ACC112 (cell line): ENCODE measurements around the gene IL15.
"Not testable (repeated sequence)": the region's sequence is repeated elsewhere in the genome, so short reads cannot be mapped to it uniquely, and the experiment has no call there.

ENCODE experiments used
- H2AFZ ChIP-seq: fragments of 200-600 bp; sonication (generic); one replicate; pipeline ENCODE4 v1.6.0; 2017; ENCODE audit warnings: antibody characterized with exemption, low read length; ENCODE audit not compliant: unreplicated experiment
- H3K27ac ChIP-seq: fragments of 200-600 bp; sonication (generic); 2 replicates; pipeline ENCODE4 v1.5.1; 2014; ENCODE audit warnings: low read depth, mild to moderate bottlenecking, antibody characterized with exemption, low read length, moderate library complexity
- H3K27me3 ChIP-seq: fragments of 200-600 bp; sonication (generic); 2 replicates; pipeline ENCODE4 v1.6.1; 2014; ENCODE audit warnings: mild to moderate bottlenecking, antibody characterized with exemption, low read length, moderate library complexity, mixed read lengths; ENCODE audit not compliant: insufficient read depth
- H3K36me3 ChIP-seq: fragments of 200-600 bp; sonication (generic); 2 replicates; pipeline ENCODE4 v1.6.1; 2016; ENCODE audit warnings: mild to moderate bottlenecking, antibody characterized with exemption, low read length, moderate library complexity, mixed read lengths; ENCODE audit not compliant: insufficient read depth
- H3K4me1 ChIP-seq: fragments of 200-600 bp; sonication (generic); one replicate; pipeline ENCODE4 v1.6.1; 2016; ENCODE audit warnings: low read length, mixed read lengths; ENCODE audit not compliant: insufficient read depth, unreplicated experiment, control insufficient read depth
- H3K4me3 ChIP-seq: fragments of 200-600 bp; sonication (generic); 2 replicates; pipeline ENCODE4 v1.5.1; 2014; ENCODE audit warnings: mild to moderate bottlenecking, low read depth, low read length
- H3K79me2 ChIP-seq: fragments of 200-600 bp; sonication (generic); one replicate; pipeline ENCODE4 v1.6.0; 2016; ENCODE audit warnings: low read length; ENCODE audit not compliant: control insufficient read depth, unreplicated experiment, insufficient read depth

Gene IL15

GRCh38 chr4:141636082-141636770 lies at the start of gene IL15:
Gene IL15 (plus strand): TSS chr4:141636583. CDS start chr4:141719465, 82,882 bp downstream.
- peak within 1 kb of the TSS; percentile 91 for H2AFZ ChIP-seq
- H3K4me3 ChIP-seq = peak within 1 kb of the TSS; percentile 90
- peak within 1 kb of the TSS; percentile 47 for H3K27ac ChIP-seq
- H3K36me3 ChIP-seq = no peaks in the 10 kb centered on the region
- peaks cover 40% of the 10 kb centered on the region for H3K79me2 ChIP-seq
- H3K27me3 ChIP-seq = no peaks in the 10 kb centered on the region
- peaks cover 28% of the 10 kb centered on the region for H3K4me1 ChIP-seq

- no peaks in the 10 kb centered on the region for H3K79me2 ChIP-seq
- H3K4me3 ChIP-seq = no peak overlapping the region
- H3K4me1 ChIP-seq = peaks cover 7% of the 10 kb centered on the region
- no peak overlapping the region for H3K27ac ChIP-seq
- no peaks in the 10 kb centered on the region; the same call in none of the 2 replicates for H3K36me3 ChIP-seq
- H3K27me3 ChIP-seq = no peaks in the 10 kb centered on the region
- no peak overlapping the region for H2AFZ ChIP-seq
Observed at GRCh38 chr4:141587897-141588296, 48.5 kb upstream of the IL15 start.

GRCh38 chr4:141595531-141595930 lies 40.9 kb upstream of the IL15 start:
- no peaks in the 10 kb centered on the region for H3K27me3 ChIP-seq

GRCh38 chr4:141599853-141600252 lies 36.5 kb upstream of the IL15 start:
- Histone ChIP-seq H3K4me3 (no peak overlapping the region), H3K79me2 (no peaks in the 10 kb centered on the region), H3K36me3 (no peaks in the 10 kb centered on the region), H3K27me3 (no peaks in the 10 kb centered on the region), H3K27ac (no peak overlapping the region), H2AFZ (no peak overlapping the region), H3K4me1 (peaks cover 4% of the 10 kb centered on the region)

More at GRCh38 chr4:141595531-141595930, 40.9 kb upstream of the IL15 start:
- Histone ChIP-seq H3K27ac (no peak overlapping the region), H3K4me1 (peaks cover 4% of the 10 kb centered on the region), H3K36me3 (no peaks in the 10 kb centered on the region), H3K79me2 (no peaks in the 10 kb centered on the region), H3K4me3 (no peak overlapping the region), H2AFZ (no peak overlapping the region)

- H3K4me3 ChIP-seq, H3K79me2 ChIP-seq, H3K4me1 ChIP-seq, H3K36me3 ChIP-seq, H3K27ac ChIP-seq, H3K27me3 ChIP-seq, H2AFZ ChIP-seq: not testable (repeated sequence)
Observed at GRCh38 chr4:141604683-141605082, 31.7 kb upstream of the IL15 start.

GRCh38 chr4:141605425-141605856 lies 30.9 kb upstream of the IL15 start:
- no peak overlapping the region for H3K27ac ChIP-seq
- H3K79me2 ChIP-seq = no peaks in the 10 kb centered on the region

GRCh38 chr4:141609243-141609642 lies 27.1 kb upstream of the IL15 start:
- no peak overlapping the region for H2AFZ ChIP-seq
- no peaks in the 10 kb centered on the region for H3K4me1 ChIP-seq
- H3K27me3 ChIP-seq = no peaks in the 10 kb centered on the region
- H3K79me2 ChIP-seq = no peaks in the 10 kb centered on the region
- no peak overlapping the region for H3K27ac ChIP-seq
- no peaks in the 10 kb centered on the region for H3K36me3 ChIP-seq
- H3K4me3 ChIP-seq = no peak overlapping the region

More at GRCh38 chr4:141605425-141605856, 30.9 kb upstream of the IL15 start:
- Histone ChIP-seq H3K36me3 (no peaks in the 10 kb centered on the region), H2AFZ (no peak overlapping the region), H3K27me3 (no peaks in the 10 kb centered on the region), H3K4me3 (no peak overlapping the region), H3K4me1 (no peaks in the 10 kb centered on the region)

- no peak overlapping the region for H2AFZ ChIP-seq
- no peak overlapping the region for H3K4me3 ChIP-seq
- H3K79me2 ChIP-seq = no peaks in the 10 kb centered on the region
- no peaks in the 10 kb centered on the region for H3K27me3 ChIP-seq
- no peak overlapping the region for H3K27ac ChIP-seq
- no peaks in the 10 kb centered on the region for H3K4me1 ChIP-seq
- H3K36me3 ChIP-seq = no peaks in the 10 kb centered on the region
Observed at GRCh38 chr4:141610365-141610764, 26.0 kb upstream of the IL15 start.

- Histone ChIP-seq H3K27ac (no peak overlapping the region), H3K27me3 (no peaks in the 10 kb centered on the region), H3K79me2 (no peaks in the 10 kb centered on the region), H2AFZ (no peak overlapping the region), H3K4me3 (no peak overlapping the region), H3K36me3 (no peaks in the 10 kb centered on the region), H3K4me1 (no peaks in the 10 kb centered on the region)
Observed at GRCh38 chr4:141614878-141615586, 21.4 kb upstream of the IL15 start.

GRCh38 chr4:141615587-141615918 lies 20.8 kb upstream of the IL15 start:
- not testable (repeated sequence) for H3K79me2 ChIP-seq, H3K27me3 ChIP-seq, H3K4me3 ChIP-seq

GRCh38 chr4:141620715-141621114 lies 15.7 kb upstream of the IL15 start:
- no peaks in the 10 kb centered on the region for H3K27me3 ChIP-seq
- H3K79me2 ChIP-seq = no peaks in the 10 kb centered on the region
- no peak overlapping the region for H3K27ac ChIP-seq
- H3K4me3 ChIP-seq = no peak overlapping the region
- H3K36me3 ChIP-seq = no peaks in the 10 kb centered on the region
- H2AFZ ChIP-seq = no peak overlapping the region
- H3K4me1 ChIP-seq = no peaks in the 10 kb centered on the region

More at GRCh38 chr4:141615587-141615918, 20.8 kb upstream of the IL15 start:
- H2AFZ ChIP-seq, H3K4me1 ChIP-seq, H3K27ac ChIP-seq, H3K36me3 ChIP-seq: not testable (repeated sequence)
